ENCODE data around the gene KCNMA1. TPM values are rescaled to one million over a fixed set of nuclear protein-coding genes. Genes with fewer than 3 reads are reported as not detected.

Gene KCNMA1
- total and polyA plus RNA-seq, 3 donors from 2014 or later: 13.6 to 36.1 (median 24.7) TPM

DNA sequence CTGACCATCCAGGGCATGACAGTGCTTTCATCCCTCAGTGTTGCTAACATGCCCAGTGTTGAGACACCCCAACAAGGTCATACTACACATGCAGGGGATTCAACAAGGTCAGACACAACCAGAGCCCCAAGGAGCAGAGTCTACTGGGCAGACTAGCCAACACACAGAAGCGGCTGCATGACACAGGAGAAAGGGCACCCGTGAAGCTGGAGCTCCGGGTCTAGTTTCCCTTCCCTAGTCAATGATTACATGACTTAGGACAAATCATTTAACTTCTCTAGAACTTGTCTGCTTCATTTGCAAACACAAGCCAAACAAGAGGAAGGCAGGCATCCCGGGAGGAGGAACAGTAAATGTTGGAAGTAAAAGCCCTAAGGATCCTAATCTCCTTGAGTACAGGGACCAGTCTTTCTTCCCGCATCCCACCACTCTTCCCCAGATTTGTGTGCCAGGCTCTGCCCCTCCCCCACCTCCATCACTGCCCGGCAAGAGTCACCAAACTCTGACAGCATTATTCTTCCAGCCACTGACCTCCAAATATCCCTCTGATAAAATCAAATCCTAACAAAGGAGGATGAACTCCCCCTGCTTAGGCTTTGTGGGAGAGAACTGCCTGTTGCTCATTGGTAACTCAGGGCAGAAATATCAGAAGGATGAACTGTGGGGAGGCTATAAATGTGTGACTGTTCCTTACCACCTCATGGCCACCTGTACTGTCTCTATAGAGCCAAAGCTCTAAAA lies 104.3 kb downstream of the KCNMA1 start:
- H3K36me3 ChIP-seq (ENCODE audit: low read depth, missing control alignments): no peaks in the 10 kb centered on the region
- 61 to 66% methylated on average over 6 of the region's 6 CpGs for WGBS, 2 donors
- DNase-seq: no peak
- TF ChIP-seq POLR2A (IDR thresholded peaks at IDR 0.05): no peak
- TF ChIP-seq, protein P1, sequence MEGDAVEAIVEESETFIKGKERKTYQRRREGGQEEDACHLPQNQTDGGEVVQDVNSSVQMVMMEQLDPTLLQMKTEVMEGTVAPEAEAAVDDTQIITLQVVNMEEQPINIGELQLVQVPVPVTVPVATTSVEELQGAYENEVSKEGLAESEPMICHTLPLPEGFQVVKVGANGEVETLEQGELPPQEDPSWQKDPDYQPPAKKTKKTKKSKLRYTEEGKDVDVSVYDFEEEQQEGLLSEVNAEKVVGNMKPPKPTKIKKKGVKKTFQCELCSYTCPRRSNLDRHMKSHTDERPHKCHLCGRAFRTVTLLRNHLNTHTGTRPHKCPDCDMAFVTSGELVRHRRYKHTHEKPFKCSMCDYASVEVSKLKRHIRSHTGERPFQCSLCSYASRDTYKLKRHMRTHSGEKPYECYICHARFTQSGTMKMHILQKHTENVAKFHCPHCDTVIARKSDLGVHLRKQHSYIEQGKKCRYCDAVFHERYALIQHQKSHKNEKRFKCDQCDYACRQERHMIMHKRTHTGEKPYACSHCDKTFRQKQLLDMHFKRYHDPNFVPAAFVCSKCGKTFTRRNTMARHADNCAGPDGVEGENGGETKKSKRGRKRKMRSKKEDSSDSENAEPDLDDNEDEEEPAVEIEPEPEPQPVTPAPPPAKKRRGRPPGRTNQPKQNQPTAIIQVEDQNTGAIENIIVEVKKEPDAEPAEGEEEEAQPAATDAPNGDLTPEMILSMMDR (IDR thresholded peaks at IDR 0.05): no peak
- no peaks in the 10 kb centered on the region for H3K27me3 ChIP-seq
- H3K27ac ChIP-seq: no peak overlapping the region
- H3K4me1 ChIP-seq: no peaks in the 10 kb centered on the region
- H3K4me3 ChIP-seq: no peak overlapping the region
- intact Hi-C loops (cut with DNase I; ENCODE audit: low total_unique reads): no loop called here
- H3K9me3 ChIP-seq: no peaks in the 10 kb centered on the region

DNA sequence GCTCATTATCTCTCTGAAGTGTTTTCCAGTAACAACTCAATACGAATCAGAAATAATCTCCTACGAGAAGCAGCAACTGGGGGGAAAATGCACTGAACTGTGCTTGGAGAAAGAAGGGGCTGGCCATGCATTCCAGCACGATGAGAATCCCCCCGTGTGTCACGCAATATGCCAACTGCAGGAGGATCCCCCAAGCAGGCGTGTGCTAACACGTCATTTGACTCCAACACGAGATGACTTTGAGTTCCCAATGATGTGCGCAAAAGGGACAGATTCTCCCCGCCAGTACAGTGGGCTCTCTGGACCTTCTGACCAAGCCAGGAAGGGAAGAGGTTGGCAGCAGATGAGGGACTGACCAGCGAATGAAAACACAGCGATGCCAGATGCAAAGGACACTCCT lies 105.5 kb downstream of the KCNMA1 start:
- Histone ChIP-seq H3K27me3 (no peaks in the 10 kb centered on the region), H3K36me3 (ENCODE audit: low read depth, missing control alignments) (no peaks in the 10 kb centered on the region), H3K27ac (no peak overlapping the region), H3K9me3 (no peaks in the 10 kb centered on the region), H3K4me1 (no peaks in the 10 kb centered on the region), H3K4me3 (no peak overlapping the region)
- WGBS, 2 donors: 76 to 78% methylated on average over 12 of the region's 12 CpGs
- DNase-seq: no peak
- TF ChIP-seq, protein P1 (IDR thresholded peaks at IDR 0.05): no peak
- no peak for TF ChIP-seq POLR2A (IDR thresholded peaks at IDR 0.05)
- intact Hi-C loops (cut with DNase I; ENCODE audit: low total_unique reads): no loop called here

DNA sequence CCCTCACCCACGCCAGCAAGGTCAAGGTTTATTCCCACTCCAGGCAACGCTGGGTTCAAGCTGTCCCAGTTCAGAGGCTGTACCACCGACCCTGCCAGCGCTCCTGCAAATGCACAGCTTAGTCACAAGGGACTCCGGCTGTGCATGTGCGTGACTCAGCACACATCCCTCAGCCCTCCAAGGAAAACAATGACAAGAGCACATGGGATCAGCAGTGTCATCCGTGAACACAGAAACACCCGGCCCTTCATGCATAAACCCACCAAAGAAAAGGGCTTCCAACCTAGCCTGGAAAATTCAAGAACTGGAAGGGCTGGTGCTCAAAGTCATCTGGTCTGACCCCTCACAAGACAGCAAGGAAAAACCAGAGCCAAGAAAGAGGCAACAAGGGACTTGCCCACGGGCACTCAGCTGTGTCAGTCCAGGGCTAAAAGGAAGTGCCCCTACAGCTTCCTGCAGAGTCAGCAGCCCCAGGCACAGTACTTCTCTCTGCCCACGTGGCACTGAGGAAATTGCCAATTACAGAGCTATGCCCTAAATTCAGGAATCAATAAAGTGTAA lies 106.1 kb downstream of the KCNMA1 start:
- Histone ChIP-seq H3K27ac (no peak overlapping the region), H3K9me3 (no peaks in the 10 kb centered on the region), H3K27me3 (no peaks in the 10 kb centered on the region), H3K36me3 (ENCODE audit: low read depth, missing control alignments) (no peaks in the 10 kb centered on the region), H3K4me1 (no peaks in the 10 kb centered on the region), H3K4me3 (no peak overlapping the region)
- TF ChIP-seq POLR2A (IDR thresholded peaks at IDR 0.05): no peak
- TF ChIP-seq, protein P1 (IDR thresholded peaks at IDR 0.05): no peak
- intact Hi-C loops (cut with DNase I; ENCODE audit: low total_unique reads): no loop called here
- no peak for DNase-seq
- WGBS, 2 donors: 40 to 62% methylated on average over 9 to 10 of the region's 10 CpGs

DNA sequence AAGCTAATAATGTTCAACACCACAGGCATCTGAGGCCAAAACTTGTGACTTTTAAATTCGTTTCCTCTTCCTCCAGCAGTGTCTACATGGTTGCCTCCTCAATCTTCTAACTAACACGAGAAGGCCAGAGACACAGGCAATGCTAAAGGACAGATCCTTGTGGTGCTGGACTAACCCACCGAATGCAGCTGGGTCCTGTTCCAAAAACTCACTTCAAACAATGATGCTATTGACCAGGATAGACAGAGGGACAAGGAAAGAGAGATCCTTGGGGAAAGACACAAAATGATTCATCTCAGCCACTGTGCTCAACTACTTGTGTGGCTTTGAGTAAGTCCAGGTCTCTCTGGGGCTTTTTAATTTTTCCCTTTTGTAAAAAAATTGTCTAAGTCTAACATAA lies 107.6 kb downstream of the KCNMA1 start:
- H3K4me3 ChIP-seq: no peak overlapping the region
- H3K27me3 ChIP-seq: no peaks in the 10 kb centered on the region
- H3K9me3 ChIP-seq: no peaks in the 10 kb centered on the region
- intact Hi-C loops (cut with DNase I; ENCODE audit: low total_unique reads): no loop called here
- DNase-seq: no peak
- no peaks in the 10 kb centered on the region for H3K4me1 ChIP-seq
- no peak overlapping the region for H3K27ac ChIP-seq
- 80 to 81% methylated on average over 3 of the region's 3 CpGs for WGBS, 2 donors
- TF ChIP-seq, protein P1 (IDR thresholded peaks at IDR 0.05): no peak
- TF ChIP-seq POLR2A (IDR thresholded peaks at IDR 0.05): no peak
- H3K36me3 ChIP-seq (ENCODE audit: low read depth, missing control alignments): no peaks in the 10 kb centered on the region
